ENCODE measurements around the gene RASA4B.
"Not testable (repeated sequence)": the region's sequence is repeated elsewhere in the genome, so short reads cannot be mapped to it uniquely, and the experiment has no call there.

The RASA4B gene

GRCh38 chr7:102474116-102474515 is 43.5 kb downstream of the RASA4B start:
- DNase-seq (ENCODE audit: low read depth in 2 of 2): not testable (repeated sequence)

GRCh38 chr7:102473271-102473991 is 44.1 kb downstream of the RASA4B start:
- DNase-seq (ENCODE audit: low read depth in 2 of 2): no peak

GRCh38 chr7:102472126-102473041 is 45.2 kb downstream of the RASA4B start:
- no peak for DNase-seq (ENCODE audit: low read depth in 2 of 2)

GRCh38 chr7:102471791-102472125 is 45.8 kb downstream of the RASA4B start:
- DNase-seq (ENCODE audit: low read depth in 2 of 2): no peak

GRCh38 chr7:102469972-102470825 is 47.4 kb downstream of the RASA4B start:
- no peak for DNase-seq (ENCODE audit: low read depth in 2 of 2)

GRCh38 chr7:102469351-102469971 is 48.1 kb downstream of the RASA4B start:
- DNase-seq (ENCODE audit: low read depth in 2 of 2): no peak

GRCh38 chr7:102468478-102469350 is 48.9 kb downstream of the RASA4B start:
- DNase-seq (ENCODE audit: low read depth in 2 of 2): no peak

GRCh38 chr7:102467581-102468477 is 49.7 kb downstream of the RASA4B start:
- DNase-seq (ENCODE audit: low read depth in 2 of 2): no peak

- no peak for DNase-seq (ENCODE audit: low read depth in 2 of 2)
Measured at GRCh38 chr7:102466097-102466496, 51.5 kb downstream of the RASA4B start.

GRCh38 chr7:102464577-102465280 is 52.8 kb downstream of the RASA4B start, which contains the start of the genes ALKBH4 and LRWD1:
ALKBH4 (minus strand) TSS chr7:102464863; CDS start chr7:102464836, 27 bp downstream.
LRWD1 (plus strand) TSS chr7:102464984; CDS start chr7:102465081, 97 bp downstream.
- DNase-seq (ENCODE audit: low read depth in 2 of 2): peak; percentile 89 to 90

- no peak for DNase-seq (ENCODE audit: low read depth in 2 of 2)
Measured at GRCh38 chr7:102463841-102464576, 53.6 kb downstream of the RASA4B start.

- no peak for DNase-seq (ENCODE audit: low read depth in 2 of 2)
Measured at GRCh38 chr7:102460467-102460866, 57.1 kb downstream of the RASA4B start.

GRCh38 chr7:102459221-102459844 is 58.2 kb downstream of the RASA4B start:
- DNase-seq (ENCODE audit: low read depth in 2 of 2): no peak

GRCh38 chr7:102457352-102457924 is 60.1 kb downstream of the RASA4B start:
- DNase-seq (ENCODE audit: low read depth in 2 of 2): no peak

GRCh38 chr7:102456327-102456726 is 61.2 kb downstream of the RASA4B start:
- no peak for DNase-seq (ENCODE audit: low read depth in 2 of 2)

GRCh38 chr7:102455596-102455995 is 62.0 kb downstream of the RASA4B start:
- DNase-seq (ENCODE audit: low read depth in 2 of 2): no peak

- DNase-seq (ENCODE audit: low read depth in 2 of 2): not testable (repeated sequence)
Measured at GRCh38 chr7:102454932-102455331, 62.6 kb downstream of the RASA4B start.
